K562 (cell line): ENCODE data around the gene FPR1. TPM values are rescaled to one million over a fixed set of nuclear protein-coding genes. Genes with fewer than 3 reads are reported as not detected.
A peak's percentile ranks its signal among the peaks of the same experiment; 100 is the strongest.

Experiments
- CC2D1A ChIP-seq: fragments of 450-650 bp; IDR thresholded peaks from 2 replicates; pipeline ENCODE4 v1.6.1; 2017; ENCODE audit warnings: mild to moderate bottlenecking
- ILF3 ChIP-seq: fragments of 450-650 bp; IDR thresholded peaks from 2 replicates; pipeline ENCODE4 v1.6.1; 2018; ENCODE audit warnings: antibody characterized with exemption, mild to moderate bottlenecking, moderate library complexity, borderline replicate concordance
- POU5F1 ChIP-seq: fragments of 150-350 bp; IDR thresholded peaks from 2 replicates; pipeline ENCODE4 v1.6.1; 2014; ENCODE audit warnings: borderline replicate concordance, low read length, low read depth, mild to moderate bottlenecking; ENCODE audit not compliant: partially characterized antibody
- PTRF ChIP-seq: fragments of 450-650 bp; IDR thresholded peaks from 2 replicates; pipeline ENCODE4 v1.6.1; 2016; ENCODE audit warnings: mild to moderate bottlenecking, missing genetic modification characterization, missing compliant biosample characterization
- RFX1 ChIP-seq: fragments of 450-650 bp; IDR thresholded peaks from 2 replicates; pipeline ENCODE4 v1.6.1; 2016; ENCODE audit warnings: mild to moderate bottlenecking, moderate library complexity
- SIX5 ChIP-seq, 2 experiments: IDR thresholded peaks; 2 replicates each; pipeline ENCODE4 v1.6.1; 2011; ENCODE audit warnings: low read length in 2 of 2, borderline replicate concordance in 1 of 2, low read depth in 1 of 2, mild to moderate bottlenecking in 1 of 2, moderate library complexity in 1 of 2; ENCODE audit not compliant: insufficient read depth in 1 of 2
- SRSF7 ChIP-seq: fragments of 200-400 bp; formaldehyde crosslinking; optimal IDR thresholded peaks from 2 replicates; pipeline ENCODE3; 2017; ENCODE audit warnings: mild to moderate bottlenecking, low read depth, low read length
- ZNF134 ChIP-seq: fragments of 250-450 bp; sonication (Bioruptor Pico); conservative IDR thresholded peaks from 2 replicates; pipeline ENCODE4 v1.4.0; 2020
- polyA plus RNA-seq, 8 experiments: library from polyadenylated mRNA; depleted of rRNA in 4 of 8; stranded (reverse) in 5 of 8; unstranded in 3 of 8; fragments of >200 nt; fragmentation: Nextera tagmentation in 2 of 8; fragmentation: Illumina TruSeq in 1 of 8; extraction: Ambion mirVana in 2 of 8; extraction: Trizol in 1 of 8; gene quantifications; 2 replicates each; pipeline versions ENCODE4 v1.2.1 to v1.2.3, GENCODE V29; 2011 to 2014; ENCODE audit warnings: inconsistent platforms in 1 of 8, missing spikeins in 1 of 8
- total RNA-seq, 7 experiments: library from RNA; depleted of rRNA in 6 of 7; stranded (reverse); fragments of >200 nt in 6 of 7; fragmentation: Illumina TruSeq in 2 of 7; extraction: Trizol in 2 of 7; gene quantifications; 2 replicates each; pipeline versions ENCODE4 v1.2.1 to v1.2.3, GENCODE V29; 2011 to 2021; ENCODE audit warnings: low replicate concordance in 1 of 7
- TF ChIP-seq, protein P1 (sequence below): fragments of 450-650 bp; IDR thresholded peaks from 2 replicates; pipeline ENCODE4 v1.7.1; 2018; ENCODE audit warnings: mild to moderate bottlenecking, low read depth; ENCODE audit not compliant: partially characterized antibody
- TF ChIP-seq, protein P2 (sequence below): sonication (generic); formaldehyde crosslinking; IDR thresholded peaks from 2 replicates; pipeline ENCODE4 v1.8.1; 2023; ENCODE audit warnings: mild to moderate bottlenecking, missing genetic modification reagents
- TF ChIP-seq, protein P3 (sequence below), 2 experiments: fragments of 450-650 bp; conservative IDR thresholded peaks; 2 replicates each; pipeline ENCODE4 v1.6.1; 2017; ENCODE audit warnings: mild to moderate bottlenecking in 2 of 2, moderate library complexity in 2 of 2
- TF ChIP-seq, protein P4 (sequence below), 2 experiments: fragments of 450-650 bp in 1 of 2; sonication (generic) in 1 of 2; formaldehyde crosslinking in 1 of 2; IDR thresholded peaks in 1 of 2; conservative IDR thresholded peaks in 1 of 2; 2 replicates each; pipeline versions ENCODE4 v1.6.1 to v1.8.1; 2016 to 2023; ENCODE audit warnings: mild to moderate bottlenecking in 2 of 2, moderate library complexity in 2 of 2, inconsistent platforms in 1 of 2, missing genetic modification reagents in 1 of 2
- TF ChIP-seq, protein P5 (sequence below): fragments of 250-450 bp; sonication (Bioruptor Pico); IDR thresholded peaks from 2 replicates; pipeline ENCODE4 v1.4.0; 2020; ENCODE audit warnings: mild to moderate bottlenecking
- TF ChIP-seq, protein P6 (sequence below): sonication (generic); formaldehyde crosslinking; IDR thresholded peaks from 2 replicates; pipeline ENCODE4 v1.8.0; 2022; ENCODE audit warnings: mild to moderate bottlenecking, missing genetic modification reagents

Gene FPR1
- total and polyA plus RNA-seq, 9 of the 15 experiments (the other 6 are each of a cell fraction or from before 2014, with no cell fraction given) = 0.06 to 0.25 (median 0.14) TPM; not detected in 4

DNA sequence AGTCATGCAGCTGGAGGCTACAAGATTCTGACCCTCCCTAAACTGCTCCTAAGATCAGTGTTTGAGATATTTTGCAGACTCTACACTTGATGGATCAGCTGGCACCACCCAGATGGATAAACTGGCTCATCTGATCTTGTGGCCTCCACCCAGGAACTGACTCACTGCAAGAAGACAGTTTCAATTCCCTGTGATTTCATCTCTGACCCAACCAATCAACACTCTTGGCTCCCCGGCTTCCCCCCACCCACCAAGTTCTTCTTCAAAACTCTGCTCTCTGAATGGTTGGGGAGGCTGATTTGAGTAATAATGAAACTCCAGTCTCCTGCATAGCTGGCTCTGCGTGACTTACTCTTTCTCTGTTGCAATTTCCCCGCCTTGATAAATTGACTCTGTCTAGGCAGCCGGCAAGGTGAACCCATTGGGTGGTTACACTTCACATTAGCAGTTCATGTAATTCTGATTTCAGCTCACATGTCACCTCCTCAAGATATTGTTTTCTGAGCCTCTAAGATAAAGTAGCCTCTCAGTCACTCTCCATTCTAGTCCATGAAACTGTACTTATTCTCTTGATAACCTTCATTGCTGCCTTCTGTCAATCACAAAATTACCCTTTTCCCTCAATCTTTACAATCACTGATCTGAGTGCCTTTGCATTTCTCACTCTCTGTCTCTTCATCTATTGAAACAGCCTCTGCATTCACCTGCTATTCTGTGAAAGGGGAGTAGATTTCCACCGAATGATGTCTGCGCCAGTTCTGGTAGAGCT, 33.4 kb upstream of the FPR1 start (continued):
- TF ChIP-seq, protein P1, sequence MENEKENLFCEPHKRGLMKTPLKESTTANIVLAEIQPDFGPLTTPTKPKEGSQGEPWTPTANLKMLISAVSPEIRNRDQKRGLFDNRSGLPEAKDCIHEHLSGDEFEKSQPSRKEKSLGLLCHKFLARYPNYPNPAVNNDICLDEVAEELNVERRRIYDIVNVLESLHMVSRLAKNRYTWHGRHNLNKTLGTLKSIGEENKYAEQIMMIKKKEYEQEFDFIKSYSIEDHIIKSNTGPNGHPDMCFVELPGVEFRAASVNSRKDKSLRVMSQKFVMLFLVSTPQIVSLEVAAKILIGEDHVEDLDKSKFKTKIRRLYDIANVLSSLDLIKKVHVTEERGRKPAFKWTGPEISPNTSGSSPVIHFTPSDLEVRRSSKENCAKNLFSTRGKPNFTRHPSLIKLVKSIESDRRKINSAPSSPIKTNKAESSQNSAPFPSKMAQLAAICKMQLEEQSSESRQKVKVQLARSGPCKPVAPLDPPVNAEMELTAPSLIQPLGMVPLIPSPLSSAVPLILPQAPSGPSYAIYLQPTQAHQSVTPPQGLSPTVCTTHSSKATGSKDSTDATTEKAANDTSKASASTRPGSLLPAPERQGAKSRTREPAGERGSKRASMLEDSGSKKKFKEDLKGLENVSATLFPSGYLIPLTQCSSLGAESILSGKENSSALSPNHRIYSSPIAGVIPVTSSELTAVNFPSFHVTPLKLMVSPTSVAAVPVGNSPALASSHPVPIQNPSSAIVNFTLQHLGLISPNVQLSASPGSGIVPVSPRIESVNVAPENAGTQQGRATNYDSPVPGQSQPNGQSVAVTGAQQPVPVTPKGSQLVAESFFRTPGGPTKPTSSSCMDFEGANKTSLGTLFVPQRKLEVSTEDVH = peak; percentile 55
- TF ChIP-seq, protein P2, sequence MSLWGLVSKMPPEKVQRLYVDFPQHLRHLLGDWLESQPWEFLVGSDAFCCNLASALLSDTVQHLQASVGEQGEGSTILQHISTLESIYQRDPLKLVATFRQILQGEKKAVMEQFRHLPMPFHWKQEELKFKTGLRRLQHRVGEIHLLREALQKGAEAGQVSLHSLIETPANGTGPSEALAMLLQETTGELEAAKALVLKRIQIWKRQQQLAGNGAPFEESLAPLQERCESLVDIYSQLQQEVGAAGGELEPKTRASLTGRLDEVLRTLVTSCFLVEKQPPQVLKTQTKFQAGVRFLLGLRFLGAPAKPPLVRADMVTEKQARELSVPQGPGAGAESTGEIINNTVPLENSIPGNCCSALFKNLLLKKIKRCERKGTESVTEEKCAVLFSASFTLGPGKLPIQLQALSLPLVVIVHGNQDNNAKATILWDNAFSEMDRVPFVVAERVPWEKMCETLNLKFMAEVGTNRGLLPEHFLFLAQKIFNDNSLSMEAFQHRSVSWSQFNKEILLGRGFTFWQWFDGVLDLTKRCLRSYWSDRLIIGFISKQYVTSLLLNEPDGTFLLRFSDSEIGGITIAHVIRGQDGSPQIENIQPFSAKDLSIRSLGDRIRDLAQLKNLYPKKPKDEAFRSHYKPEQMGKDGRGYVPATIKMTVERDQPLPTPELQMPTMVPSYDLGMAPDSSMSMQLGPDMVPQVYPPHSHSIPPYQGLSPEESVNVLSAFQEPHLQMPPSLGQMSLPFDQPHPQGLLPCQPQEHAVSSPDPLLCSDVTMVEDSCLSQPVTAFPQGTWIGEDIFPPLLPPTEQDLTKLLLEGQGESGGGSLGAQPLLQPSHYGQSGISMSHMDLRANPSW (CRISPR knock-in tag) = no peak
- TF ChIP-seq CC2D1A = peak; percentile 83
- TF ChIP-seq SIX5 (IDR thresholded peaks at IDR 0.05; ENCODE audit: borderline replicate concordance in 1 of 2, insufficient read depth in 1 of 2, low read depth in 1 of 2, low read length in 2 of 2) = no peak
- TF ChIP-seq, protein P3, sequence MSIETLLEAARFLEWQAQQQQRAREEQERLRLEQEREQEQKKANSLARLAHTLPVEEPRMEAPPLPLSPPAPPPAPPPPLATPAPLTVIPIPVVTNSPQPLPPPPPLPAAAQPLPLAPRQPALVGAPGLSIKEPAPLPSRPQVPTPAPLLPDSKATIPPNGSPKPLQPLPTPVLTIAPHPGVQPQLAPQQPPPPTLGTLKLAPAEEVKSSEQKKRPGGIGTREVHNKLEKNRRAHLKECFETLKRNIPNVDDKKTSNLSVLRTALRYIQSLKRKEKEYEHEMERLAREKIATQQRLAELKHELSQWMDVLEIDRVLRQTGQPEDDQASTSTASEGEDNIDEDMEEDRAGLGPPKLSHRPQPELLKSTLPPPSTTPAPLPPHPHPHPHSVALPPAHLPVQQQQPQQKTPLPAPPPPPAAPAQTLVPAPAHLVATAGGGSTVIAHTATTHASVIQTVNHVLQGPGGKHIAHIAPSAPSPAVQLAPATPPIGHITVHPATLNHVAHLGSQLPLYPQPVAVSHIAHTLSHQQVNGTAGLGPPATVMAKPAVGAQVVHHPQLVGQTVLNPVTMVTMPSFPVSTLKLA (conservative IDR thresholded peaks at IDR 0.05) = no peak; a peak in 1 of 4 replicates
- TF ChIP-seq, protein P4, sequence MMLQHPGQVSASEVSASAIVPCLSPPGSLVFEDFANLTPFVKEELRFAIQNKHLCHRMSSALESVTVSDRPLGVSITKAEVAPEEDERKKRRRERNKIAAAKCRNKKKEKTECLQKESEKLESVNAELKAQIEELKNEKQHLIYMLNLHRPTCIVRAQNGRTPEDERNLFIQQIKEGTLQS (IDR thresholded peaks at IDR 0.05) = peak; percentile 79; the same call in 1 of the 2 replicates
- TF ChIP-seq, protein P4 (CRISPR knock-in tag; conservative IDR thresholded peaks at IDR 0.05) = no peak
- TF ChIP-seq, protein P5, sequence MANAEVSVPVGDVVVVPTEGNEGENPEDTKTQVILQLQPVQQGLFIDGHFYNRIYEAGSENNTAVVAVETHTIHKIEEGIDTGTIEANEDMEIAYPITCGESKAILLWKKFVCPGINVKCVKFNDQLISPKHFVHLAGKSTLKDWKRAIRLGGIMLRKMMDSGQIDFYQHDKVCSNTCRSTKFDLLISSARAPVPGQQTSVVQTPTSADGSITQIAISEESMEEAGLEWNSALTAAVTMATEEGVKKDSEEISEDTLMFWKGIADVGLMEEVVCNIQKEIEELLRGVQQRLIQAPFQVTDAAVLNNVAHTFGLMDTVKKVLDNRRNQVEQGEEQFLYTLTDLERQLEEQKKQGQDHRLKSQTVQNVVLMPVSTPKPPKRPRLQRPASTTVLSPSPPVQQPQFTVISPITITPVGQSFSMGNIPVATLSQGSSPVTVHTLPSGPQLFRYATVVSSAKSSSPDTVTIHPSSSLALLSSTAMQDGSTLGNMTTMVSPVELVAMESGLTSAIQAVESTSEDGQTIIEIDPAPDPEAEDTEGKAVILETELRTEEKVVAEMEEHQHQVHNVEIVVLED (CRISPR knock-in tag) = no peak
- TF ChIP-seq RFX1 = no peak
- TF ChIP-seq, protein P6, sequence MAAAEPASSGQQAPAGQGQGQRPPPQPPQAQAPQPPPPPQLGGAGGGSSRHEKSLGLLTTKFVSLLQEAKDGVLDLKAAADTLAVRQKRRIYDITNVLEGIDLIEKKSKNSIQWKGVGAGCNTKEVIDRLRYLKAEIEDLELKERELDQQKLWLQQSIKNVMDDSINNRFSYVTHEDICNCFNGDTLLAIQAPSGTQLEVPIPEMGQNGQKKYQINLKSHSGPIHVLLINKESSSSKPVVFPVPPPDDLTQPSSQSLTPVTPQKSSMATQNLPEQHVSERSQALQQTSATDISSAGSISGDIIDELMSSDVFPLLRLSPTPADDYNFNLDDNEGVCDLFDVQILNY = no peak
- TF ChIP-seq POU5F1 = no peak
- no peak for TF ChIP-seq ZNF134 (CRISPR knock-in tag)
- TF ChIP-seq ILF3 = no peak
- TF ChIP-seq PTRF (tag) = no peak
- TF ChIP-seq SRSF7 = no peak
